ENCODE measurements around the gene ANKRD10.

Gene ANKRD10

DNA sequence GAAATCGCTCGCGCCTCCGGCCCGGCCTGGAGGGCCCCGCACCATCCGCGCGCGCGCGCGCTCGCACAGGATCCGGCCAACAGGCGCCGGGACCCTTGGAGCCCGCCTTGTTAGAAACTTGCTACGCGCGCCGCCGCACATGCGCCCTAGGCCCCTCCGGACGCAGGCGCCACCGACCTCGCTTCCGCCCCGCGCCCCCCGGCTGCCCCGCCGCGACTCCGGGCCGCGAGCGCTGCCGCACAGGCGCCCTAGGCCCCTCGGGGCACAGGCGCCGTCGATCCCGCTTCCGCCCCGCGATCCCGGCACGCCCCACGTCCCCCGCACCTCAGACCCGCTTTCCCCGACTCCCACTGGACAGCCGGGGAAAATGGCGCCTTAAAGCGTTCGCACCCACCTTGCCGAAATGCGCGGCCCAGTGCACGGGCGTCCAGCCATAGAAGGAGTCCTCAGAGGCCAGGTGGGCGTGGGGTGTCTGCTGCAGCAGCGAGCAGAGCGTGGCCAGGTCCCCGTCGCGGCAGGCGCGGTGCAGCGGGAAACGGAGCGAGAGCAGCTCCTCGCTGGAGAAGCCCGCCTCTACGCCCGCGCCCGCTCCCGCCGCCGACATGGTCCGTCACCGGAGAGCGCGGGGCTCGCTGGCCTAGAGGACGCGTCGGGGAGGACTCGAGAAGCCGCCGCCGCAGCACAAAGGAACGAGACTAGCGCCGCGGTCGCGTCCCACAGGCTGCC, 375 bp downstream of the ANKRD10 start:
- peak; percentile 89 for DNase-seq

GRCh38 chr13:110914081-110914330, 863 bp downstream of the ANKRD10 start:
- peak; percentile 79 for DNase-seq

- peak; percentile 64 for DNase-seq
These were observed 1.4 kb downstream of the ANKRD10 start for GRCh38 chr13:110913322-110914080.

GRCh38 chr13:110912651-110913051, 2.2 kb downstream of the ANKRD10 start:
- no peak for DNase-seq

GRCh38 chr13:110911880-110912279, 3.0 kb downstream of the ANKRD10 start:
- no peak for DNase-seq

DNA sequence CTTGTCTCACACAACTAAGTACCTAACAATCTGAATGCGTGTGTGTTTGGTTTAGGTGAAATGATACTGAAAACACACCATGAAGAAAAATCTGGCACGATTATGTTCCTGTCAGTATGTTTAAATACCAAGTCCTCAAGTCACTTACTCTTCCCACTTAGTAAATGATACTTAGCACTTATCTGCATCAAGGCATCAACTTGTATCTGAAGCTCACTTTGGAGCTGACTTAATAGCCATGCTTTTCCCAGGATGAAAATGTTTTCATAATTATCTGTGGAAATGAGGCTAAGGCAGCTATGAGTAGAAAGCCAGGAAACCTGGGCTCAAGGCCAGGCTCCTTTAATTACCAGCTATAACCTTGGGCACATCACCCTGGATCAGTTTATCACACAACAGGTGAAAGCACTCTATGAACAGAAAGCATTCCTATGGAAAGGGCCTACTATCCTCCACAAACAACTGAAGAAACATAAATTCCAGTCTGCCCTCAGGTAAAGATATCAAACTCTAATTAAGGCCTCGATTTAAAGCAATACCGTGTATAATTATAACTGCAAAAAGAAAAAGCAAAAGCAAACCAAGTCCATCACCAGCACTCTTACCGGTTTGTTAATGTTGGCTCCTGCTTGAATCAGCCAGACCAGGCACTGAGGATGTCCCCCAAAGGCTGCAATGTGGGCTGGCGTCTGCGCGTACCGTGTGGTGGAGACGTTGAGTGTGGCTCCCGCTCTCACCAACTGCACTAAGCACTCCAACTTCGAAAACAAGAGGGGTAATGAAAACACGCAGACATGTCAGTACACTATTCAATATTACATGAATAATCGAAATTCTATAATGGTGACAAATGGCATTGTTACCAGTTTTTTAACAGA, 4.6 kb downstream of the ANKRD10 start:
- peak; percentile 60 for DNase-seq

DNA sequence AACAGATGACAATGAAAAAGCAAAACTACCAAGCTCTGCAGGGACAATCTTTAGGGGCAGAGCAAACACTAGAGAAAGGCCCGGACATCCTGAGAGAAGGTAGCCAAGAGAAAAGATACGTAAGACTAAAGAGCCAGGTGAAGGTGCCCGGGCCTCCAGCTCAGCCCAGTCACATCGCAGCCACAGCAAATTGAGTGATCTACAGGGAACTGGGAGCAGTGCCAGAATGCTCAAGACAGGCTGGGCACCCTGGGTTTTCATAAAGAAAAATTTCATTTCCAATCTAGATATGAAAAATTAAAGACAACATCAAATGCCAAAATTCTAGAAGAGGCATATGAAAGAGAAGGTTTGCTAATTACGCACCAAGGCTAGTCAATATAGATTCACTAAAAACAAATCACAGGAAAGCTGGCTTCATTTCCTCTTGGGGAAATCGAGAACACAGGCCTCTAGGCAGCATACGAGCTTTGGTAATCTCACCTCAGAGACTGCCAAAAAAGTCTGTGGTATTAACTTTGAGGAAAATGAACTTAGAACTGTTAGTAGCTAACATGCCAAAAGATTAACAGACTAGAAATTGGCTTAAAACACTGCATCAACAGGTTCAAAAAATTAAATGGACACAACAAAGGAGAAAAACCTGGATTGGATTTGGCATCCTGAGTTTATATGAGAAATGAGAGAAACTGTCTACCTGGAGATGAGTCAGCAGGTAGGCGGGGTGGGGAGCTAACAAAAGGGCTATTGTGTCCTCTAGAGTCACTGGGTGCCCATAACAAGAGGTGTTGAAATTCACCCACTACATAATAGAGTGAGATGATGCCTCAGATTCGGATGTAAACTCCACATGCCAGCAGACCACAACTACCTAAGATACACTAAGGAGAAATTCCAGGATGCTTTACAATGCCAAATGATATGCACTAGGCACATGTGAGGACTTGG, 6.6 kb downstream of the ANKRD10 start:
- DNase-seq: peak; percentile 18

DNA sequence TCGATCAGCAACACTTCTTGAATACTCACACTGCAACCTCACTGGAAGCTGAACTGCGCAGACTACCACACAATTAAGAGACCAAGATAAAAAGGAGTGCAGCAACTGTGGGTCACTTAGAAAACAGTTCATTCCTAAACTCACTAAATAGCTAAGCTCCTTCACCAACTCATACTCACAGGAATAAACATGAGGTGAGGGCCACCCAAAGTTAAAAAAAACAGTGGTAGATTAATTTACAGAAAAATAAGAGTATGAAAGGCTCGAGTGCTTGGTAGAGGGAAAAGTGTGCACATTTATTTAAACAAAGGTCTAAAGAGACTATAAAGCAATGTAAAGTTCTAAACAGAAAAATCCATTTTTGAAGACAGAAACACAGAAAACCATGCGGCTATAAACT, 7.6 kb downstream of the ANKRD10 start:
- DNase-seq: no peak

DNA sequence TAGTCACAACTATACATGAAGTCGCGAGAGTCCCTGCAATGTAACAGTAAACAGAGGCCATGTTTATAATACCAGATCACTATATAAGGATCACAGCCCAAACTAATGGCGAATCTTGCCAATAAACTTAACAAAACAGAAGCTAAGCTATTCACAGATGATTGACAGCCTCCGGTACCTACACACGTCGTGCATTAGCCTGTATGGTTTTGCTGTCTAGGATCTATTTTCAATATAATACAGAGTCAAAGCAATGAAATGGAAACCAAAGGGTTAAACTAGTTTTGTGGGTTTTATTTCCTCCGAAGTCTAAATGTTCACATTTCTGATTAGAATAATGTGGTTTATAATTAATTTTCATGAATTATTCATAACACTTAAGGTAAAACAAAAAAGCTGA, 10.1 kb downstream of the ANKRD10 start:
- DNase-seq: no peak

GRCh38 chr13:110902370-110902769, 12.5 kb downstream of the ANKRD10 start:
- DNase-seq: no peak

DNA sequence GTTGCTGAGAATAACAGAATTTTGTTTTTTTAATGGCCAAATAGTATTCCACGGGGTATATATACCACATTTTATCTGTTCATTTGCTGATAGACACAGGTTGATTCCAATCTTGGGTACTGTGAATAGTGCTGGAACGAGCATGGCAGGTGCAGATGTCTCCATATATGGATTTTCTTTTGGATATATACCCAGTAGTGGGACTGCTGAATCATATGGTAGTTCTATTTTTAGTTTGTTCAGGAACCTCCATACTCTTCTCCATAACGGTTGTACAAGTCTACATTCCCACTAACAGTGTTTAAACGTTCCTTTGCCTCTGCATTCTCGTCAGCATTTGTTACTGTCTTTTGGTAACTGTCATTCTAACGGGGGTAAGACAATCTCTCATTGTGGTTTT, 17.3 kb downstream of the ANKRD10 start:
- DNase-seq: no peak

- DNase-seq: no peak
These were observed 17.9 kb downstream of the ANKRD10 start for GRCh38 chr13:110897014-110897413.

GRCh38 chr13:110894086-110894485, 20.8 kb downstream of the ANKRD10 start:
- DNase-seq: no peak

DNA sequence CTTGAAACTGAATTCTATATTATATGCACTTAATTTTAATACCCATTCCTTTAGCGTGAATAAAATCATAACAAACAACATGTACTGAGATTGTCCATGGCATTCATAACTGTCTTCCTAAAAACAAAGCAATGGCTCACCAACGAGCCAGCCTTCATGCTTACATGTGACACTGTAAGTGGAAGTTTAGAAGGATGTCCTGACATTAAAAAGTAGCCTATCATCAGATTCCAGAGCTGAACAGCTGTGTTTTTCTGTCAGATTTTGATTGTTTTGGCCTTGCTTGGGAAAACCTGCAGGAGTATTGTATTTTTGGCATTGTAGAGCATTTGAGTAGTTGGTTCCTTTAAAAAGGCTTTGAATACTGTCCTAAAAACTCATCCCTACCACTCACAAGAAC, 21.3 kb downstream of the ANKRD10 start:
- DNase-seq: no peak

DNA sequence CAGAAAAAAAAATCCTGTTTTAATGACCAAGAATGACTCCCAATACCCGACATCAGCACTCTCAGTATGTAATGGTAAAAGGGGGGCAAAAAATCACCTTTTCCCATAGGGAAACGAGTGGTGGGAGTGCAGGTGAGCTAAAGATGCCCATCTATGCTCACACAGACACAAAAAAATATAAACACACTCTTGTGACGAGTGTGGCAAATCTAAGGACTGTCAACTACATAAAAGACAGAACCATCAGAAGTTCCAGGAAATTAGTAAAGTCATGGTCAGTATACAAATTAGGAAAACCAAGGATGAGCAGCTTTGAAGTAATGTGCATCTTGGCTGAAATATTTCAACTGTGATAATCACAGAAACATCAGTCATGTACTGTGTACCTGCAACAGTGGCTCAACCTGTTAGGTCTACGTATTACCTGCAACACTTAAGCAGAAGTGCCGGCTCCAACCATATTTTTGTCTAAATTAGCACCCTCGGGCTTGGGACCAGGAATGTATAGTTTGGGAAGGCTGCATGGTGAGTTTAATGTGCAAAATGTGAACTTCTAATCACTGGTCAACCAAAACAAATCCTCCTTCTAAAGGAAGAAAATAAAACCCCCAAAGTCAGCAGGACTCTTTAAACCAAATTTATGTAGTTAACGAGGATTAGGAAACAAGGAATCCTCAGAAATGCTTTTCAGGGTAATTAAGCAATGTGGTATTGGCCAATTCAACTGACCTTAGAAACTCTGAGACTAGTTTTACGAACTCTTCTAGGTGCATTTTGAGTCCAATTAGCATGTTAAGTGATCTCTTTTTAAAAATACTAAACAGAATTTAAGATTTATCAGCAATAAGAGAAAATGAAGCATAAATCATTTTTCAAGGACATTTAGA, 24.3 kb downstream of the ANKRD10 start:
- no peak for DNase-seq

DNA sequence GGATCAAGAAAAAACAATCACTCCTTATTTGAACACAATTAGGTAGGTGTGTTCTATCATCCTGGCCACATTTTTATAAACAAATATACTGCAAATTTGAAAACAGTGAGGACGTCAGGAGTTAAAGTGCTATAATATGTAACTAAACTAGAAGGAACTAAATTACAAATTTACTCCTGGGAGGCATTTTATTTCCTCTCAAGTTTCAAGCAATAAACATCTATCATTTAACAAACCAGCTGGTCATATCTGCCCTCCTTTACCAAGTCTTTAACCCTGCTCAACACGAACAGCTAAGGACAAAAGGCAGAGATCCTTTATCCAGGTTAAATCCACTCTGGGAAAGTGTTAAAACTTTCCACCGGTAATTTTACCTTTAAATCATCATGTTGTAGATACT, 26.5 kb downstream of the ANKRD10 start:
- no peak for DNase-seq

GRCh38 chr13:110887597-110888333, 27.1 kb downstream of the ANKRD10 start:
- no peak for DNase-seq

GRCh38 chr13:110886870-110887596, 27.8 kb downstream of the ANKRD10 start:
- no peak for DNase-seq

- DNase-seq: peak; percentile 20
These were observed 28.7 kb downstream of the ANKRD10 start for GRCh38 chr13:110885966-110886869.
